ENCODE measurements around the gene DNMT3B.
A peak's percentile ranks its signal among the peaks of the same experiment; 100 is the strongest.
"Not testable (repeated sequence)": the region's sequence is repeated elsewhere in the genome, so short reads cannot be mapped to it uniquely, and the experiment has no call there.

Gene DNMT3B

DNA sequence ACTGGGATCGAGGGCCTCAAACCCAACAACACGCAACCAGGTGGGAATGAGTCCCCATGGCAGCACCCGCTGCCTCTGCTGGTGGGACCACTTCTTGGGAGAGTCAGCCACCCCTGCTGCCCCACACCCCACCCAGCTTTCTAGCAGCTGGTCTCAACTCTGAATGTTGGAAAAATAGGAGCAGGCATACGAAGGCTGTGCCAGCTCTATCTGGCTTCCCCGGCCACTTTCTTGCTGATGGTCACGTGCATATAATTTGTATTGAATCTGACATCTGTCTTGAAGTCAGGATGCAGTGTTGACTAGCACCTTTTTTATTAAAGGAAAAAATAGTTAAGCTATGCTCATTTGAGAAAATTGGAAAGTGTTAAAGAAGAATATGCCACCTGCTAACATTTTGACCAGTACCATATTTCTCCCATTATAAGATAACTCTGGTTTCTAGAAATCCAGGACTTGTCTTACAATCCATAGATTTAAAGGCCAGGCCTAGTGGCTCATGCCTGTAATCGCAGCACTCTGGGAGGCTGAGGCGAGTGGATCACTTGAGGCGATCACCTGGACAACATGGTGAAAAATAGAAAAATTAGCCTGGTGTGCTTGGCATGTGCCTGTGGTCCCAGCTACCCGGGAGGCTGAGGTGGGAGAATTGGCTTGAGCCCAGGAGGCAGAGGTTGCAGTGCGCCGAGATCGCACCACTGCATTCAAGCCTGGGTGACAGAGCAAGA is 30.7 kb downstream of the DNMT3B start:
- H3F3A ChIP-seq (ENCODE audit: insufficient read depth, low read length): no peaks in the 10 kb centered on the region

DNA sequence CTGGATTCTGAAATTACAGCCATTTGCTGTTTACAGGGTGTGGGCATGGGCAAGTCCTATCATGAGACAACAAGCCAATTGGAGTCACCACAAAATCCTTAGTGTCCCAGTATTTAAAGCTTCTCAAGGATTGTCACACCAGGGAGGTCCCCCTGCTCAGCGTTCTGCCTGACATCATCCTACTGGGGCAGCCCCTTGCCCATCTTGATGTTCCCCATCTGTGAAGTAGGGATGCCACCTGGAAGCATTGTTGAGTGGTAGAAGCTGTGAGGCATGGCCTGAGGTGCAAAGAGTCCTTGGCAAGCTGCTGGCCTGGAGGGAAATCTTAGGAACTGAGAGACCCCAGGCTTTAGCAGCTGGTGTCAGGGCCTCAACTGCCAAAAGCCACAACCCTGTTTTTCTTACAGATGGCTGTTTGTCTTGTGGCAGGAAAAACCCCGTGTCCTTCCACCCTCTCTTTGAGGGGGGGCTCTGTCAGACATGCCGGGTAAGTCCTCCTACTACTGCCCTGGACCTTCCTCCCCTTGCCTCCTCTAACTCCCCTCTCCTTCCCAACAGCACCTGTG is 34.3 kb downstream of the DNMT3B start:
- Histone ChIP-seq H3K4me2 (ENCODE audit: low read length) (no peak overlapping the region), H3F3A (ENCODE audit: insufficient read depth, low read length) (no peaks in the 10 kb centered on the region), H3K4me1 (ENCODE audit: insufficient read depth, low read length, severe bottlenecking) (peaks cover 37% of the 10 kb centered on the region), H3K9ac (ENCODE audit: low read length) (no peak overlapping the region), H3K79me2 (ENCODE audit: insufficient read depth, low read length) (no peaks in the 10 kb centered on the region), H3K4me3 (ENCODE audit: low read depth, low read length, poor library complexity, severe bottlenecking) (no peak overlapping the region), H3K9me3 (ENCODE audit: low read length) (no peaks in the 10 kb centered on the region), H4K20me1 (ENCODE audit: insufficient read depth, low read length) (no peaks in the 10 kb centered on the region), H3K27ac (ENCODE audit: low read depth, low read length, poor library complexity, severe bottlenecking) (peak overlapping the region; percentile 41), H3K9me2 (ENCODE audit: low read depth, low read length) (no peaks in the 10 kb centered on the region), H3K27me3 (ENCODE audit: insufficient read depth, low read length) (no peaks in the 10 kb centered on the region), H3K36me3 (ENCODE audit: insufficient read depth, low read length) (peaks cover 71% of the 10 kb centered on the region), H2AFZ (ENCODE audit: low read length) (no peak overlapping the region)
- TF ChIP-seq, protein P1, sequence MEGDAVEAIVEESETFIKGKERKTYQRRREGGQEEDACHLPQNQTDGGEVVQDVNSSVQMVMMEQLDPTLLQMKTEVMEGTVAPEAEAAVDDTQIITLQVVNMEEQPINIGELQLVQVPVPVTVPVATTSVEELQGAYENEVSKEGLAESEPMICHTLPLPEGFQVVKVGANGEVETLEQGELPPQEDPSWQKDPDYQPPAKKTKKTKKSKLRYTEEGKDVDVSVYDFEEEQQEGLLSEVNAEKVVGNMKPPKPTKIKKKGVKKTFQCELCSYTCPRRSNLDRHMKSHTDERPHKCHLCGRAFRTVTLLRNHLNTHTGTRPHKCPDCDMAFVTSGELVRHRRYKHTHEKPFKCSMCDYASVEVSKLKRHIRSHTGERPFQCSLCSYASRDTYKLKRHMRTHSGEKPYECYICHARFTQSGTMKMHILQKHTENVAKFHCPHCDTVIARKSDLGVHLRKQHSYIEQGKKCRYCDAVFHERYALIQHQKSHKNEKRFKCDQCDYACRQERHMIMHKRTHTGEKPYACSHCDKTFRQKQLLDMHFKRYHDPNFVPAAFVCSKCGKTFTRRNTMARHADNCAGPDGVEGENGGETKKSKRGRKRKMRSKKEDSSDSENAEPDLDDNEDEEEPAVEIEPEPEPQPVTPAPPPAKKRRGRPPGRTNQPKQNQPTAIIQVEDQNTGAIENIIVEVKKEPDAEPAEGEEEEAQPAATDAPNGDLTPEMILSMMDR (IDR thresholded peaks at IDR 0.05; ENCODE audit: low read length): no peak
- TF ChIP-seq EZH2 (IDR thresholded peaks at IDR 0.05; ENCODE audit: borderline replicate concordance, low read length): no peak

More for the DNA sequence above, 30.7 kb downstream of the DNMT3B start:
- H3K36me3 ChIP-seq (ENCODE audit: insufficient read depth, low read length): peaks cover 54% of the 10 kb centered on the region
- no peaks in the 10 kb centered on the region for H3K79me2 ChIP-seq (ENCODE audit: insufficient read depth, low read length)
- no peak overlapping the region for H3K4me3 ChIP-seq (ENCODE audit: low read depth, low read length, poor library complexity, severe bottlenecking)
- TF ChIP-seq, protein P1 (IDR thresholded peaks at IDR 0.05; ENCODE audit: low read length): no peak
- no peak for TF ChIP-seq EZH2 (IDR thresholded peaks at IDR 0.05; ENCODE audit: borderline replicate concordance, low read length)
- no peak overlapping the region for H3K9ac ChIP-seq (ENCODE audit: low read length)
- H4K20me1 ChIP-seq (ENCODE audit: insufficient read depth, low read length): no peaks in the 10 kb centered on the region
- peaks cover 37% of the 10 kb centered on the region for H3K4me1 ChIP-seq (ENCODE audit: insufficient read depth, low read length, severe bottlenecking)
- H3K9me3 ChIP-seq (ENCODE audit: low read length): no peaks in the 10 kb centered on the region
- no peak overlapping the region for H3K4me2 ChIP-seq (ENCODE audit: low read length)
- no peak overlapping the region for H2AFZ ChIP-seq (ENCODE audit: low read length)
- H3K9me2 ChIP-seq (ENCODE audit: low read depth, low read length): no peaks in the 10 kb centered on the region
- H3K27me3 ChIP-seq (ENCODE audit: insufficient read depth, low read length): no peaks in the 10 kb centered on the region
- H3K27ac ChIP-seq (ENCODE audit: low read depth, low read length, poor library complexity, severe bottlenecking): peak overlapping the region; percentile 25

DNA sequence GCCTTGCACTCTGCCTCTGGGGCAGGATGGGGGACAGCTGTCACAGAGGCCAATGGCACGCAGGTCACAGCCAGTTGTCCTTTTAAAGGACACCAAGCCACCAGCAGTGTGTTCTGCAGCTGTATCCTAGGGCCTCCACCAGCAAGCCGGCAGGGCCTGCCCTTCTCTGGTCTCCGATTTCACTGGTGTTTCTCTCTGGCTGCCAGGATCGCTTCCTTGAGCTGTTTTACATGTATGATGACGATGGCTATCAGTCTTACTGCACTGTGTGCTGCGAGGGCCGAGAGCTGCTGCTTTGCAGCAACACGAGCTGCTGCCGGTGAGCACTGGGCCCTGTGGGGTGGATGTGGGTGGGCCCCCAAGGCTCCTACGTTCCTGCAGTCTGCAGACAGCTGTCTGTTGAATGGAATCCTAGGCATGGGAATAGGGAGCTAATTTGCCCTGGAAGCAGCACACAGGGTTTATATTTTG is 34.8 kb downstream of the DNMT3B start:
- Histone ChIP-seq H2AFZ (ENCODE audit: low read length) (no peak overlapping the region), H3K4me3 (ENCODE audit: low read depth, low read length, poor library complexity, severe bottlenecking) (no peak overlapping the region), H3K27ac (ENCODE audit: low read depth, low read length, poor library complexity, severe bottlenecking) (peak overlapping the region; percentile 41), H3K9me2 (ENCODE audit: low read depth, low read length) (no peaks in the 10 kb centered on the region), H3K9me3 (ENCODE audit: low read length) (no peaks in the 10 kb centered on the region), H3K9ac (ENCODE audit: low read length) (no peak overlapping the region), H3K36me3 (ENCODE audit: insufficient read depth, low read length) (peaks cover 71% of the 10 kb centered on the region), H3K27me3 (ENCODE audit: insufficient read depth, low read length) (no peaks in the 10 kb centered on the region), H3K4me1 (ENCODE audit: insufficient read depth, low read length, severe bottlenecking) (peaks cover 33% of the 10 kb centered on the region), H4K20me1 (ENCODE audit: insufficient read depth, low read length) (no peaks in the 10 kb centered on the region), H3K79me2 (ENCODE audit: insufficient read depth, low read length) (no peaks in the 10 kb centered on the region), H3F3A (ENCODE audit: insufficient read depth, low read length) (no peaks in the 10 kb centered on the region), H3K4me2 (ENCODE audit: low read length) (no peak overlapping the region)
- TF ChIP-seq EZH2 (IDR thresholded peaks at IDR 0.05; ENCODE audit: borderline replicate concordance, low read length): no peak
- TF ChIP-seq, protein P1 (IDR thresholded peaks at IDR 0.05; ENCODE audit: low read length): no peak

DNA sequence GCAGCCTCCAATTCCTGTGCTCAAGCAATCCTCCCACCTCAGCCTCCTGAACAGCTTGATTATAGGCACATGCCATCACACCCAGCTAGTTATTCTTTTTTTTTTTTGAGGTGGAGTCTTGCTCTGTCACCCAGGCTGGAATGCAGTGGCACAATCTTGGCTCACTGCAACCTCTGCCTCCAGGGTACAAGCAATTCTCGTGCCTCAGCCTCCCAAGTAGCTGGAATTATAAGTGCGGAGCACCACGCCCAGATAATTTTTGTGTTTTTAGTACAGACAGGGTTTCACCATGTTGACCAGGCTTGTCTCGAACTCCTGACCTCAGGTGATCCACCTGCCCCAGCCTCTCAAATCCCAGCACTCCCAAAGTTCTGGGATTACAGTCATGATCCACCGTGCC is 35.4 kb downstream of the DNMT3B start:
- peaks cover 27% of the 10 kb centered on the region for H3K4me1 ChIP-seq (ENCODE audit: insufficient read depth, low read length, severe bottlenecking)
- not testable (repeated sequence) for H2AFZ ChIP-seq (ENCODE audit: low read length); H3K27me3 ChIP-seq (ENCODE audit: insufficient read depth, low read length); H3K9ac ChIP-seq (ENCODE audit: low read length); H4K20me1 ChIP-seq (ENCODE audit: insufficient read depth, low read length); H3F3A ChIP-seq (ENCODE audit: insufficient read depth, low read length); H3K4me2 ChIP-seq (ENCODE audit: low read length); H3K27ac ChIP-seq (ENCODE audit: low read depth, low read length, poor library complexity, severe bottlenecking); H3K9me3 ChIP-seq (ENCODE audit: low read length); H3K79me2 ChIP-seq (ENCODE audit: insufficient read depth, low read length); H3K4me3 ChIP-seq (ENCODE audit: low read depth, low read length, poor library complexity, severe bottlenecking); H3K9me2 ChIP-seq (ENCODE audit: low read depth, low read length)
- peaks cover 72% of the 10 kb centered on the region for H3K36me3 ChIP-seq (ENCODE audit: insufficient read depth, low read length)

All from OCI-LY1 (cell line).